Fibroblast of lung (primary cell): ENCODE measurements around the gene B4GALT2.

Experiments
- EZH2 ChIP-seq: IDR thresholded peaks from 2 replicates; pipeline ENCODE4 v1.5.1; 2012; ENCODE audit warnings: low read length, control low read depth, mild to moderate bottlenecking; ENCODE audit errors: missing control alignments
- TF ChIP-seq, protein P1 (sequence below), 2 donors: IDR thresholded peaks in 1 of 2; conservative IDR thresholded peaks in 1 of 2; 1 replicate in 1 of 2; 2 replicates in 1 of 2; pipeline ENCODE4 v1.5.1; 2011 to 2012; ENCODE audit warnings: low read length in 2 of 2, control low read depth in 1 of 2, inconsistent platforms in 1 of 2, low read depth in 1 of 2, mild to moderate bottlenecking in 1 of 2

- TF ChIP-seq, protein P1, sequence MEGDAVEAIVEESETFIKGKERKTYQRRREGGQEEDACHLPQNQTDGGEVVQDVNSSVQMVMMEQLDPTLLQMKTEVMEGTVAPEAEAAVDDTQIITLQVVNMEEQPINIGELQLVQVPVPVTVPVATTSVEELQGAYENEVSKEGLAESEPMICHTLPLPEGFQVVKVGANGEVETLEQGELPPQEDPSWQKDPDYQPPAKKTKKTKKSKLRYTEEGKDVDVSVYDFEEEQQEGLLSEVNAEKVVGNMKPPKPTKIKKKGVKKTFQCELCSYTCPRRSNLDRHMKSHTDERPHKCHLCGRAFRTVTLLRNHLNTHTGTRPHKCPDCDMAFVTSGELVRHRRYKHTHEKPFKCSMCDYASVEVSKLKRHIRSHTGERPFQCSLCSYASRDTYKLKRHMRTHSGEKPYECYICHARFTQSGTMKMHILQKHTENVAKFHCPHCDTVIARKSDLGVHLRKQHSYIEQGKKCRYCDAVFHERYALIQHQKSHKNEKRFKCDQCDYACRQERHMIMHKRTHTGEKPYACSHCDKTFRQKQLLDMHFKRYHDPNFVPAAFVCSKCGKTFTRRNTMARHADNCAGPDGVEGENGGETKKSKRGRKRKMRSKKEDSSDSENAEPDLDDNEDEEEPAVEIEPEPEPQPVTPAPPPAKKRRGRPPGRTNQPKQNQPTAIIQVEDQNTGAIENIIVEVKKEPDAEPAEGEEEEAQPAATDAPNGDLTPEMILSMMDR (conservative IDR thresholded peaks at IDR 0.05 in 1 of 2, IDR thresholded peaks at IDR 0.05 in 1 of 2; ENCODE audit: low read depth in 1 of 2, low read length in 2 of 2), result no peak
- no peak for TF ChIP-seq EZH2
These were observed 52.5 kb downstream of the B4GALT2 start, which contains the start of gene SLC6A9 for GRCh38 chr1:44031252-44032169.
